ENCODE results near the gene CLPTM1. TPM values are rescaled to one million over a fixed set of nuclear protein-coding genes. Genes with fewer than 3 reads are reported as not detected.

The CLPTM1 gene
- total RNA-seq, 1 experiment from 2014 or later: 102 TPM

DNA sequence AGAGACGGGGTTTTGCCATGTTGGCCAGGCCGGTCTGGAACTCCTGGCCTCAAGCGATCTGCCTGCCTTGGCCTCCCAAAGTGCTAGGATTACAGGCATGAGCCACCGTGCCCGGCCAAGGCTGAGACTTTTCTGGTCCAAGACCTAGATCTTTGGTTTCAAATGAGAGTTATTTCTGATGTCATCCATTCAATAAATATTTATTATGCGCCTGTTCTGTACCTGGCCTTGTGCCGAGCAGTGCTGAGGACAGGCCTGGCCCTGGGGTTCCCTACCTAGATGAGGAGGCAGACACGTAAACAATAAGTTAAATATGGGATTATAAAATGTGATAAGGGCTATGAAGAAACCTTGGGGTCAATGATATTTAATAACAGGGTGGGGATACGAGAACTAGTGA is 50.6 kb downstream of the CLPTM1 start:
- POLR2A ChIA-PET: no interaction called here
- Histone ChIP-seq H3K4me2 (ENCODE audit: low read length) (no peak overlapping the region), H2AFZ (ENCODE audit: low read depth, low read length, poor library complexity, severe bottlenecking) (no peak overlapping the region), H3K36me3 (ENCODE audit: control insufficient read depth in 1 of 2, insufficient read depth in 2 of 2, low read length in 2 of 2) (no peaks in the 10 kb centered on the region; a peak in 1 of 4 replicates), H3K9ac (ENCODE audit: low read length) (no peak overlapping the region), H4K20me1 (ENCODE audit: insufficient read depth) (no peaks in the 10 kb centered on the region), H3K27ac (ENCODE audit: low read depth, low read length) (no peak overlapping the region), H3K27me3 (ENCODE audit: insufficient read depth, low read length) (no peaks in the 10 kb centered on the region), H3K9me3 (ENCODE audit: control insufficient read depth in 1 of 2, insufficient read depth in 1 of 2, low read depth in 1 of 2, low read length in 2 of 2) (no peaks in the 10 kb centered on the region), H3K4me3 (replicated peaks in 1 of 2; ENCODE audit: low read depth in 1 of 2, low read length in 2 of 2) (no peak overlapping the region), H3K79me2 (ENCODE audit: insufficient read depth, low read length) (no peaks in the 10 kb centered on the region; the same call in 1 of the 2 replicates), H3K9me2 (ENCODE audit: insufficient read depth) (no peaks in the 10 kb centered on the region), H3K4me1 (ENCODE audit: control insufficient read depth in 1 of 2, insufficient read depth in 2 of 2, low read length in 2 of 2) (peaks cover 14 to 18% of the 10 kb centered on the region in 2 experiments; a peak in 3 of 4 replicates)
- intact Hi-C loops (cut with micrococcal nuclease): no loop called here
- ATAC-seq: no peak
- TF ChIP-seq ZBTB33 (IDR thresholded peaks at IDR 0.05; ENCODE audit: extremely low read depth, insufficient replicate concordance, low read length) (no peak), POLR2A (IDR thresholded peaks at IDR 0.05; ENCODE audit: borderline replicate concordance, extremely low read depth, insufficient read depth, insufficient read length) (no peak), RAD21 (IDR thresholded peaks at IDR 0.05; ENCODE audit: low read depth) (no peak), FOSL1 (IDR thresholded peaks at IDR 0.05; ENCODE audit: low read depth) (no peak), EZH2 (IDR thresholded peaks at IDR 0.05) (no peak), ZNF274 (IDR thresholded peaks at IDR 0.05; ENCODE audit: low read depth, low read length) (no peak), EZH2phosphoT487 (IDR thresholded peaks at IDR 0.05; ENCODE audit: borderline replicate concordance) (no peak), SIN3A (IDR thresholded peaks at IDR 0.05; ENCODE audit: low read depth) (no peak), SP1 (IDR thresholded peaks at IDR 0.05; ENCODE audit: low read depth) (no peak), POLR2AphosphoS5 (IDR thresholded peaks at IDR 0.05; ENCODE audit: low read depth, low read length) (no peak), TCF7L2 (IDR thresholded peaks at IDR 0.05; ENCODE audit: borderline replicate concordance, extremely low read depth, insufficient read depth, insufficient read length) (no peak)
- TF ChIP-seq, protein P1, sequence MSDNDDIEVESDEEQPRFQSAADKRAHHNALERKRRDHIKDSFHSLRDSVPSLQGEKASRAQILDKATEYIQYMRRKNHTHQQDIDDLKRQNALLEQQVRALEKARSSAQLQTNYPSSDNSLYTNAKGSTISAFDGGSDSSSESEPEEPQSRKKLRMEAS (IDR thresholded peaks at IDR 0.05): no peak
- TF ChIP-seq, protein P2, sequence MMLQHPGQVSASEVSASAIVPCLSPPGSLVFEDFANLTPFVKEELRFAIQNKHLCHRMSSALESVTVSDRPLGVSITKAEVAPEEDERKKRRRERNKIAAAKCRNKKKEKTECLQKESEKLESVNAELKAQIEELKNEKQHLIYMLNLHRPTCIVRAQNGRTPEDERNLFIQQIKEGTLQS (IDR thresholded peaks at IDR 0.05): no peak
- CTCF ChIA-PET: no interaction called here
- no TSS peak for BruUV-seq (replicated peaks)
- no peak for DNase-seq (ENCODE audit: low read depth, low spot score)
- RAD21 ChIA-PET (ENCODE audit: low non-redundant PET in 1 of 2, low total read pairs in 2 of 2, uncharacterized antibody in 2 of 2, unreplicated experiment in 2 of 2): no interaction called here
